Thoracic aorta (tissue), 2 donors: ENCODE data around the gene OGT. TPM values are rescaled to one million over a fixed set of nuclear protein-coding genes. Genes with fewer than 3 reads are reported as not detected.
"Not testable (repeated sequence)": the region's sequence is repeated elsewhere in the genome, so short reads cannot be mapped to it uniquely, and the experiment has no call there.

ENCODE experiments used
- ATAC-seq: fragments of 150-250 bp; one replicate; pipeline ENCODE4 v1.8.0; 2017; ENCODE audit warnings: low read depth; ENCODE audit not compliant: insufficient number of reproducible peaks, low FRiP score
- DNase-seq: peaks from one replicate; pipeline ENCODE4 v3.0.0-alpha.2; 2020; ENCODE audit warnings: low spot score
- H3K27ac ChIP-seq, 2 donors: fragments of 200-600 bp; sonication (generic); 1 replicate in 1 of 2; 2 replicates in 1 of 2; pipeline ENCODE4 v1.5.1; 2016; ENCODE audit warnings: mild to moderate bottlenecking in 2 of 2, moderate library complexity in 2 of 2
- H3K27me3 ChIP-seq: fragments of 200-600 bp; sonication (generic); replicated peaks from 2 replicates; pipeline ENCODE4 v1.6.0; 2016; ENCODE audit warnings: mild to moderate bottlenecking; ENCODE audit not compliant: insufficient read depth
- H3K36me3 ChIP-seq: fragments of 200-600 bp; sonication (generic); one replicate; pipeline ENCODE4 v1.5.1; 2016
- H3K4me1 ChIP-seq, 2 donors: fragments of 200-600 bp; sonication (generic); 1 replicate in 1 of 2; 2 replicates in 1 of 2; pipeline versions ENCODE4 v1.5.1 to v1.6.0; 2016; ENCODE audit warnings: low read depth in 2 of 2, mild to moderate bottlenecking in 1 of 2; ENCODE audit not compliant: control insufficient read depth in 1 of 2
- H3K4me3 ChIP-seq: fragments of 200-600 bp; sonication (generic); 2 replicates; pipeline ENCODE4 v1.5.1; 2016; ENCODE audit warnings: mild to moderate bottlenecking
- H3K9me3 ChIP-seq: fragments of 200-600 bp; sonication (generic); 2 replicates; pipeline ENCODE4 v1.5.1; 2016
- CTCF ChIP-seq: fragments of 200-600 bp; sonication (generic); IDR thresholded peaks from one replicate; pipeline ENCODE4 v1.5.1; 2019; ENCODE audit warnings: antibody characterized with exemption
- total RNA-seq, 2 donors: library from RNA; depleted of rRNA; stranded (reverse); fragments of >200 nt; gene quantifications; one replicate each; pipeline versions ENCODE4 v1.1.0 to v1.2.3, GENCODE V29; 2016

The OGT gene
- total RNA-seq, 2 donors from 2014 or later: 196 to 258 TPM

DNA sequence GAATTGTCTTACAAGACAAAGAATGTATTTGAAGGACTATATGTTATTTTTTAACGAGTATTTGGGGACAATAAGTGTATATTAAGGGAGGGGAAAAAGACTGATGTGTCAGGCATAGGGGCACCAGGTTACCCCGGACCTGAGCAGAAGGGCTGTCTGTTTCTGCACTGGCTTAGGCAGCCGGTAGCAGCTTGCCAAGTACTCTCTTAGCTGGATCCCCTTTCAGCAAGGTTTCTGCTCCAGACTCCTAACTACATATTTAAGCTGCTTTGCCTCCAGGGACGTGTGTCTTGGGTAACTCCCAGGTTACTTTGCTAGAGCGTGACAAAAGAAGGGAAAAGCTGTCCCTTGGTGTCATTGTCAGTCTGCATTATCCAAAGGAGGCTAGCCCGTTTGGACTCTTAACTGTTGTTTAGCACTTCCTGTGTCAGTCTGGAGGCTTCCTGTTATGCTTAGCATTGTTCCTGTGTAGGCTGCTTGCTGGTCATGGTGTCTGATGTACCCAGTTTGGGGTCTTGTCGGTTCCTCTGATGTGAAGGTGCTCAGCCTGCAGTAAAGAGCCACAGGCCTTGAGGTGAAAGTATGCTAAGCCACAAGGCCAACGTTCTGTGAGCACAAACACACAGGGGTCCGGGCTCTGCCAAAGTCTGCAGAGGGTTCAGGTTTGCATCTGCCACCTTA is 73.8 kb downstream of the OGT start:
- H3K9me3 ChIP-seq: no peaks in the 10 kb centered on the region
- ATAC-seq: no peak
- no peak overlapping the region for H3K4me3 ChIP-seq
- H3K36me3 ChIP-seq: peaks cover 24% of the 10 kb centered on the region
- DNase-seq: no peak
- no peak overlapping the region for H3K27ac ChIP-seq
- no peaks in the 10 kb centered on the region for H3K27me3 ChIP-seq
- H3K4me1 ChIP-seq: no peaks in the 10 kb centered on the region
- no peak for TF ChIP-seq CTCF

DNA sequence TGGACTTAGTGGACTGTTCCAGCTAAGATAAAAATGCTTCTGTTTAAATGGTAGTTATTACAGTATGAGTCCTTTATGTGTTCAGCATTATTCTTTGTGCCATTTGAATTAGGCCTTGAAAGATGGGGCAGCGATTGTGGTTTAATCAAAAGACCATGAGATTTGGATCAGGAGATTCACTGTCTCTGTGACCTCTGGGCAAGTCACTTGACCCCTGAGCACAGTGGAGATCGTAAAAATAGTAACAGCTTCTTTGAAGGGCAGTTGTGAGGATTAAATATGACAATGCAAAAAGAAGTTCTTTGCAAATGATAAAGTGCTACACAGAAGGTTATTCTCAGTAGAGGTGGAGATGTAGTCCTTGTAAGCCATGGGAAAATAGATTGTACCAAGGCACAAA is 74.6 kb downstream of the OGT start:
- DNase-seq: no peak
- Histone ChIP-seq H3K9me3 (no peaks in the 10 kb centered on the region), H3K36me3 (peaks cover 24% of the 10 kb centered on the region), H3K27me3 (no peaks in the 10 kb centered on the region), H3K27ac (no peak overlapping the region), H3K4me1 (no peaks in the 10 kb centered on the region), H3K4me3 (no peak overlapping the region)
- no peak for ATAC-seq
- no peak for TF ChIP-seq CTCF

GRCh38 chrX:71609095-71609750 is 76.3 kb downstream of the OGT start:
- Histone ChIP-seq H3K27ac (no peak overlapping the region), H3K27me3 (no peaks in the 10 kb centered on the region), H3K4me3 (no peak overlapping the region), H3K9me3 (no peaks in the 10 kb centered on the region), H3K4me1 (no peaks in the 10 kb centered on the region), H3K36me3 (peaks cover 24% of the 10 kb centered on the region)
- no peak for TF ChIP-seq CTCF
- DNase-seq (no peak), ATAC-seq (no peak)

DNA sequence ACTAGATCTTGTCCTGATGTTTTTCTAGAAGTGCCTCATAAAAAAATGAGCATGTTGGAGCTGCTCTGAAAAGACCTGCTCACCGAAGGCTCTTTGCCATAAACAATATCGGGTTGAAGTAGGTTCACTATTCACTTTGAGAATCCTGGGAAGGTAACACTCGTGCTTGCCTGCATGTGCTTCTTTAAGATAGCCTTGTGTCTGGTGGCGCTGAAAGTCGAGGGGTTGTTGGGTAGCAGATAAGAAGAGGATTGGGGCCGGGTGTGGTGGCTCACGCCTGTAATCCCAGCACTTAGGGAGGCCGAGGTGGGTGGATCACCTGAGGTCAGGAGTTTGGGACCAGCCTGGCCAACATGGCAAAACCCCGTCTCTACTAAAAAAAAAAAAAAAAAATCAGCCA is 78.8 kb downstream of the OGT start:
- not testable (repeated sequence) for ATAC-seq, H3K4me1 ChIP-seq, H3K27ac ChIP-seq, H3K27me3 ChIP-seq, H3K9me3 ChIP-seq, DNase-seq, H3K4me3 ChIP-seq
- H3K36me3 ChIP-seq: peaks cover 14% of the 10 kb centered on the region

GRCh38 chrX:71612256-71612655 is 79.4 kb downstream of the OGT start:
- ATAC-seq: no peak
- Histone ChIP-seq H3K27me3 (no peaks in the 10 kb centered on the region), H3K36me3 (peaks cover 14% of the 10 kb centered on the region), H3K4me1 (no peaks in the 10 kb centered on the region), H3K27ac (no peak overlapping the region), H3K9me3 (no peaks in the 10 kb centered on the region), H3K4me3 (no peak overlapping the region)
- no peak for DNase-seq
- no peak for TF ChIP-seq CTCF
